CD4-positive, CD25-positive, alpha-beta regulatory T cell (primary cell): ENCODE data around the gene BLNK. TPM values are rescaled to one million over a fixed set of nuclear protein-coding genes. Genes with fewer than 3 reads are reported as not detected.

Source experiments
- ATAC-seq, 2 donors: fragments of 150-1000 bp; cut with Tn5 transposase; one replicate each; pipeline ENCODE4 v1.10.0; 2021; ENCODE audit warnings: low read depth in 2 of 2, moderate number of reproducible peaks in 2 of 2, moderate library complexity in 1 of 2
- DNase-seq, 3 donors: peaks; one replicate each; pipeline versions ENCODE4 v3.0.0 to v3.0.0-alpha.2; 2012 to 2022; ENCODE audit warnings: mixed read lengths in 1 of 3
- H3K27ac ChIP-seq: one replicate; pipeline ENCODE4 v1.7.0; 2013; ENCODE audit warnings: mild to moderate bottlenecking, low read length; ENCODE audit not compliant: insufficient read depth, poor library complexity, severe bottlenecking
- H3K27me3 ChIP-seq: one replicate; pipeline ENCODE4 v1.7.0; 2013; ENCODE audit warnings: low read length; ENCODE audit not compliant: control insufficient read depth, insufficient read depth
- H3K36me3 ChIP-seq: one replicate; pipeline ENCODE4 v1.7.0; 2013; ENCODE audit warnings: mild to moderate bottlenecking, low read length, moderate library complexity; ENCODE audit not compliant: control insufficient read depth, insufficient read depth
- H3K4me1 ChIP-seq: 2 replicates; pipeline ENCODE4 v1.7.0; 2013; ENCODE audit warnings: mild to moderate bottlenecking, low read length; ENCODE audit not compliant: insufficient read depth, control insufficient read depth, poor library complexity, severe bottlenecking
- H3K4me3 ChIP-seq: one replicate; pipeline ENCODE4 v1.7.0; 2013; ENCODE audit warnings: low read depth, mild to moderate bottlenecking, low read length, moderate library complexity
- H3K9me3 ChIP-seq, 2 experiments: 1 replicate in 1 of 2; 2 replicates in 1 of 2; pipeline ENCODE4 v1.7.0; 2013; ENCODE audit warnings: low read length in 2 of 2, mild to moderate bottlenecking in 1 of 2, moderate library complexity in 1 of 2; ENCODE audit not compliant: control insufficient read depth in 2 of 2
- H3K27ac Mint-ChIP-seq, 3 donors: one replicate each; pipeline ENCODE4 v1.8.0; 2020 to 2022; ENCODE audit warnings: mild to moderate bottlenecking in 3 of 3, mixed read lengths in 3 of 3, moderate library complexity in 2 of 3
- H3K27me3 Mint-ChIP-seq: one replicate; pipeline ENCODE4 v1.8.0; 2022; ENCODE audit warnings: mild to moderate bottlenecking, mixed read lengths
- H3K36me3 Mint-ChIP-seq: one replicate; pipeline ENCODE4 v1.8.0; 2020; ENCODE audit warnings: mixed read lengths
- H3K4me1 Mint-ChIP-seq, 4 donors: one replicate each; pipeline ENCODE4 v1.8.0; 2020 to 2022; ENCODE audit warnings: mixed read lengths in 4 of 4, mild to moderate bottlenecking in 1 of 4
- H3K4me3 Mint-ChIP-seq, 4 donors: one replicate each; pipeline ENCODE4 v1.8.0; 2020 to 2022; ENCODE audit warnings: mild to moderate bottlenecking in 4 of 4, mixed read lengths in 4 of 4, moderate library complexity in 3 of 4
- H3K9me3 Mint-ChIP-seq, 7 donors: one replicate each; pipeline ENCODE4 v1.8.0; 2020 to 2022; ENCODE audit warnings: mixed read lengths in 7 of 7, mild to moderate bottlenecking in 3 of 7, moderate library complexity in 2 of 7
- polyA plus RNA-seq, 4 donors: library from polyadenylated mRNA; unstranded; fragments of 300-500 nt; fragmentation: Illumina TruSeq; gene quantifications; one replicate each; pipeline ENCODE4 v1.2.3, GENCODE V29; 2021
- total RNA-seq: library from RNA; stranded (reverse); gene quantifications from one replicate; pipeline ENCODE4 v1.2.3, GENCODE V29; 2022

The BLNK gene
- total and polyA plus RNA-seq, 5 donors from 2014 or later: 0.15 to 0.35 TPM; not detected in 3

DNA sequence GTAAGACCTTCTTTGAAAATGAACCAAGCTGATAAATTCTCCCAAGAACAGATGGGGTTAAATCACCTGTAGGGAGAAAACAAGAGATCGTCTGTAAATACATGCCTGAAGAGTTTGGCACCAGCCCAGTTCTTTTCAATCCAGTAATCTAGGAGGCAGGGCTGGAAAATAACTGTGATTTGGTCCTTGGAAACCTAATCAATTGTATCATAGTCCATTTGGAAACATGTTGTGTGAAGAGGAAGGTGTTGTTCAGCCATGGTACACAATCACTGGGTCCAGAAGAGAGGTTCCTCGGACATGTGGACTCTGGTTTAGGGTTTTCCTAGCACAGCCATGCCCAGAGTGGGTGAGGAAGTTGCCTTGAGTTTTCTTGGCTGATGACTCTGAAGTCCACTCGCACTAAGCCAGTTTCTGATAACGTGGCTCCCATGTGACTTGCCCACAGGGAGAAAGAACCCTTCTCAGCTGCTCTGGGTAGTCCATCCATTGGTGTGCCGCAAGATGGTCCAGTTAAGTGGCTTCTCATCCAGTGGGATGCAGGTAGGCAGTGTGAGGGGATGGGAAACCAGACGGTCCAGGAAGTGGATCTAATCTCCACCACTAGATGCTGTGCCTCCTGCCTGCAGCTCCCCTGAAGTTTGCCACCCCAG is 5.1 kb downstream of the BLNK start:
- H3K4me3 ChIP-seq: no peak overlapping the region
- no peak for ATAC-seq
- H3K27me3 ChIP-seq: peaks cover 4% of the 10 kb centered on the region
- no peaks in the 10 kb centered on the region for H3K9me3 ChIP-seq
- no peaks in the 10 kb centered on the region for H3K36me3 ChIP-seq
- Mint-ChIP-seq H3K27me3 (peaks cover 27% of the 10 kb centered on the region), H3K9me3 (peaks cover 0 to 2% (median 0%) of the 10 kb centered on the region in 7 donors), H3K4me1 (no peaks in the 10 kb centered on the region), H3K4me3 (no peak overlapping the region), H3K27ac (no peak overlapping the region), H3K36me3 (no peaks in the 10 kb centered on the region)
- H3K4me1 ChIP-seq: no peaks in the 10 kb centered on the region
- no peak for DNase-seq
- no peak overlapping the region for H3K27ac ChIP-seq

DNA sequence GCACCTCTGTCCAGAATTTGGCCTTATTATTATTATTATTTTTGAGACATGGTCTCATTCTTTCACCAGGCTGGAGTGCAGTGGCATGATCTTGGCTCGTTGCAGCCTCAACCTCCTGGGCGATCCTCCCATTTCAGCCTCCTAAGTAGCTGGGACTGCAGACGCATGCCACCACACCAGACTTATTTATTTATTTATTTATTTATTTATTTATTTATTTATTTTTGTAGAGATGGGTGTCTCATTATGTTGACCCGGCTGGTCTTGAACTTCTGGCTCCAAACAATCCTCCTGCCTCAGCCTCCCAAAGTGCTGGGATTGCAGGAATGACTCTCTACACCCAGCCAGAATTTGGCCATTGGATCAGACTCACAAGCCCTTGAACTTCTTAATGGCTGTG is 6.4 kb downstream of the BLNK start:
- Mint-ChIP-seq H3K4me3 (no peak overlapping the region), H3K4me1 (no peaks in the 10 kb centered on the region)
- H3K4me1 ChIP-seq: no peaks in the 10 kb centered on the region

GRCh38 chr10:96263669-96264068 is 7.7 kb downstream of the BLNK start:
- no peak overlapping the region for H3K4me3 Mint-ChIP-seq
- ATAC-seq (no peak), DNase-seq (no peak)
- peaks cover 0 to 2% (median 0%) of the 10 kb centered on the region in 7 donors for H3K9me3 Mint-ChIP-seq
- no peak overlapping the region for H3K4me3 ChIP-seq
- peaks cover 13% of the 10 kb centered on the region for H3K27me3 Mint-ChIP-seq
- H3K36me3 ChIP-seq: no peaks in the 10 kb centered on the region
- no peaks in the 10 kb centered on the region for H3K36me3 Mint-ChIP-seq
- peaks cover 4% of the 10 kb centered on the region for H3K27me3 ChIP-seq
- H3K4me1 Mint-ChIP-seq: no peaks in the 10 kb centered on the region
- no peak overlapping the region for H3K27ac Mint-ChIP-seq
- no peaks in the 10 kb centered on the region for H3K4me1 ChIP-seq
- no peaks in the 10 kb centered on the region for H3K9me3 ChIP-seq
- no peak overlapping the region for H3K27ac ChIP-seq

More for the DNA sequence above, 6.4 kb downstream of the BLNK start:
- Histone ChIP-seq H3K27me3 (peaks cover 4% of the 10 kb centered on the region), H3K27ac (no peak overlapping the region), H3K36me3 (no peaks in the 10 kb centered on the region), H3K9me3 (no peaks in the 10 kb centered on the region), H3K4me3 (no peak overlapping the region)
- DNase-seq (no peak), ATAC-seq (no peak)
- no peaks in the 10 kb centered on the region for H3K36me3 Mint-ChIP-seq
- no peak overlapping the region for H3K27ac Mint-ChIP-seq
- peaks cover 22% of the 10 kb centered on the region for H3K27me3 Mint-ChIP-seq
- peaks cover 0 to 2% (median 0%) of the 10 kb centered on the region in 7 donors for H3K9me3 Mint-ChIP-seq

- no peak overlapping the region for H3K27ac Mint-ChIP-seq
- H3K27me3 Mint-ChIP-seq: peaks cover 14% of the 10 kb centered on the region
- no peak for ATAC-seq
- Histone ChIP-seq H3K9me3 (no peaks in the 10 kb centered on the region), H3K4me3 (no peak overlapping the region), H3K4me1 (no peaks in the 10 kb centered on the region), H3K36me3 (no peaks in the 10 kb centered on the region), H3K27me3 (peaks cover 4% of the 10 kb centered on the region), H3K27ac (no peak overlapping the region)
- DNase-seq: no peak
- H3K4me1 Mint-ChIP-seq: no peaks in the 10 kb centered on the region
- H3K9me3 Mint-ChIP-seq: peaks cover 0 to 2% (median 0%) of the 10 kb centered on the region in 7 donors
- H3K36me3 Mint-ChIP-seq: no peaks in the 10 kb centered on the region
- no peak overlapping the region for H3K4me3 Mint-ChIP-seq
Observed at GRCh38 chr10:96263176-96263575, 8.2 kb downstream of the BLNK start.

DNA sequence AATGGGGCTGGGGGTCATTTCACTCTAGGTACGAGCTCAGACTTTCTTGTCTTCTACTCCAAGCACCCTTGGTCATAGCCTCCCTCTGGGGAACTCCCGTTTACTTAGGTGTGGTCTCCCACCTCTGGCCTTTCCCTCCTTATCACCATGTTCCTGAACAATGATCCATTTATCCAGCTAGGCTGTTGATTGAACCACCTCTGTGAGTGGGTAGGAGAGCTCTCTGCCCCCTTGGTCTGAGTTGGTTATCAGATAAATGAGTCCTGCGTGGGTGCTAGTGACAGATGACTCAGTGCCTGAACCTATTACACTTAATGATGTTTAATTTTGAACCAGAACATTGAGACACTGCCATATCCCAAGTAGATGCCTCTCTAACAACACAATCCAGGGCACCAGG is 9.4 kb downstream of the BLNK start:
- peaks cover 19% of the 10 kb centered on the region for H3K27me3 Mint-ChIP-seq
- no peak overlapping the region for H3K27ac ChIP-seq
- no peak overlapping the region for H3K4me3 ChIP-seq
- peaks cover 0 to 2% (median 0%) of the 10 kb centered on the region in 7 donors for H3K9me3 Mint-ChIP-seq
- H3K4me1 ChIP-seq: no peaks in the 10 kb centered on the region
- peaks cover 4% of the 10 kb centered on the region for H3K27me3 ChIP-seq
- no peaks in the 10 kb centered on the region for H3K9me3 ChIP-seq
- H3K4me1 Mint-ChIP-seq: no peaks in the 10 kb centered on the region
- H3K36me3 Mint-ChIP-seq: no peaks in the 10 kb centered on the region
- no peak for ATAC-seq
- no peak overlapping the region for H3K27ac Mint-ChIP-seq
- no peak overlapping the region for H3K4me3 Mint-ChIP-seq
- DNase-seq: no peak
- H3K36me3 ChIP-seq: no peaks in the 10 kb centered on the region

GRCh38 chr10:96261132-96261531 is 10.2 kb downstream of the BLNK start:
- Histone ChIP-seq H3K27me3 (peaks cover 4% of the 10 kb centered on the region), H3K36me3 (no peaks in the 10 kb centered on the region), H3K27ac (no peak overlapping the region), H3K4me1 (no peaks in the 10 kb centered on the region), H3K4me3 (no peak overlapping the region), H3K9me3 (no peaks in the 10 kb centered on the region)
- ATAC-seq: no peak
- no peak for DNase-seq
- H3K4me3 Mint-ChIP-seq: no peak overlapping the region
- peaks cover 19% of the 10 kb centered on the region for H3K27me3 Mint-ChIP-seq
- H3K4me1 Mint-ChIP-seq: no peaks in the 10 kb centered on the region
- no peak overlapping the region for H3K27ac Mint-ChIP-seq
- peaks cover 0 to 2% (median 0%) of the 10 kb centered on the region in 7 donors for H3K9me3 Mint-ChIP-seq
- H3K36me3 Mint-ChIP-seq: no peaks in the 10 kb centered on the region

GRCh38 chr10:96260014-96260413 is 11.4 kb downstream of the BLNK start:
- Histone ChIP-seq H3K36me3 (no peaks in the 10 kb centered on the region), H3K27ac (no peak overlapping the region), H3K27me3 (peaks cover 2% of the 10 kb centered on the region), H3K4me1 (no peaks in the 10 kb centered on the region), H3K9me3 (no peaks in the 10 kb centered on the region), H3K4me3 (no peak overlapping the region)
- Mint-ChIP-seq H3K9me3 (peaks cover 0 to 2% (median 0%) of the 10 kb centered on the region in 7 donors), H3K4me3 (no peak overlapping the region), H3K4me1 (no peaks in the 10 kb centered on the region), H3K27me3 (peaks cover 15% of the 10 kb centered on the region), H3K36me3 (no peaks in the 10 kb centered on the region), H3K27ac (no peak overlapping the region)
- DNase-seq (no peak), ATAC-seq (no peak)

- no peak overlapping the region for H3K27ac Mint-ChIP-seq
- peaks cover 5% of the 10 kb centered on the region for H3K27me3 ChIP-seq
- no peaks in the 10 kb centered on the region for H3K4me1 ChIP-seq
- H3K9me3 Mint-ChIP-seq: peaks cover 0 to 2% (median 0%) of the 10 kb centered on the region in 7 donors
- no peak for DNase-seq
- H3K4me3 ChIP-seq: no peak overlapping the region
- no peaks in the 10 kb centered on the region for H3K9me3 ChIP-seq
- H3K36me3 Mint-ChIP-seq: no peaks in the 10 kb centered on the region
- H3K27me3 Mint-ChIP-seq: peaks cover 15% of the 10 kb centered on the region
- H3K4me3 Mint-ChIP-seq: no peak overlapping the region
- no peak for ATAC-seq
- no peaks in the 10 kb centered on the region for H3K36me3 ChIP-seq
- no peaks in the 10 kb centered on the region for H3K4me1 Mint-ChIP-seq
- no peak overlapping the region for H3K27ac ChIP-seq
Observed at GRCh38 chr10:96259150-96259549, 12.2 kb downstream of the BLNK start.
